ENCODE measurements around the gene METTL13. TPM values are rescaled to one million over a fixed set of nuclear protein-coding genes. Genes with fewer than 3 reads are reported as not detected.

METTL13 gene
- polyA plus RNA-seq, 1 donor from 2014 or later, result 8.4 TPM

DNA sequence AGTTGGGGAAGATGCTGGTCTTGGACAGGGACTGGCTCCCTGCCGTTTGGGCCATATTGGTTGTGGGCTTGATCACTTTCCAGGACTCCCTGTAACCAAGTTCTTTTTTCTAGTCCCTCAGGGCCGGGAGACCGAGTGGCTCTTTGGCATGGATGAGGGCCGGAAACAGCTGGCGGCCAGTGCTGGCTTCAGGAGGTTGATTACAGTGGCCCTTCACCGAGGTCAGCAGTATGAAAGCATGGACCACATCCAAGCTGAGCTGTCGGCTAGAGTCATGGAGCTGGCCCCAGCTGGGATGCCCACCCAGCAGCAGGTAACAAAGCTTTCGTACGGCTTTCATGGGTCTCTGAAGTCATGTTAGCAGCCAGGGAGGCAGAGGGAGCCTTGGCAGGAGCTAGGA, 4.3 kb downstream of the METTL13 start:
- H3K4me3 ChIP-seq (ENCODE audit: low read length), result no peak overlapping the region
- H3K79me2 ChIP-seq (replicated peaks; ENCODE audit: insufficient read depth, low read length), result peaks cover 20% of the 10 kb centered on the region
- no peak overlapping the region for H2AFZ ChIP-seq (ENCODE audit: low read depth, low read length)
- peaks cover 9% of the 10 kb centered on the region for H3K36me3 ChIP-seq (ENCODE audit: insufficient read depth, low read length)
- H3K27ac ChIP-seq (ENCODE audit: low read length), result no peak overlapping the region
- no peaks in the 10 kb centered on the region for H4K20me1 ChIP-seq (ENCODE audit: insufficient read depth)
- no peaks in the 10 kb centered on the region for H3F3A ChIP-seq (ENCODE audit: insufficient read depth, low read length, poor library complexity, severe bottlenecking)
- no peak overlapping the region for H3K9ac ChIP-seq (ENCODE audit: low read length)
- H3K4me2 ChIP-seq (ENCODE audit: low read length), result no peak overlapping the region
- H3K9me3 ChIP-seq (ENCODE audit: low read length), result no peaks in the 10 kb centered on the region
- H3K27me3 ChIP-seq (ENCODE audit: insufficient read depth, low read depth, low read length), result no peaks in the 10 kb centered on the region
- TF ChIP-seq, protein P1, sequence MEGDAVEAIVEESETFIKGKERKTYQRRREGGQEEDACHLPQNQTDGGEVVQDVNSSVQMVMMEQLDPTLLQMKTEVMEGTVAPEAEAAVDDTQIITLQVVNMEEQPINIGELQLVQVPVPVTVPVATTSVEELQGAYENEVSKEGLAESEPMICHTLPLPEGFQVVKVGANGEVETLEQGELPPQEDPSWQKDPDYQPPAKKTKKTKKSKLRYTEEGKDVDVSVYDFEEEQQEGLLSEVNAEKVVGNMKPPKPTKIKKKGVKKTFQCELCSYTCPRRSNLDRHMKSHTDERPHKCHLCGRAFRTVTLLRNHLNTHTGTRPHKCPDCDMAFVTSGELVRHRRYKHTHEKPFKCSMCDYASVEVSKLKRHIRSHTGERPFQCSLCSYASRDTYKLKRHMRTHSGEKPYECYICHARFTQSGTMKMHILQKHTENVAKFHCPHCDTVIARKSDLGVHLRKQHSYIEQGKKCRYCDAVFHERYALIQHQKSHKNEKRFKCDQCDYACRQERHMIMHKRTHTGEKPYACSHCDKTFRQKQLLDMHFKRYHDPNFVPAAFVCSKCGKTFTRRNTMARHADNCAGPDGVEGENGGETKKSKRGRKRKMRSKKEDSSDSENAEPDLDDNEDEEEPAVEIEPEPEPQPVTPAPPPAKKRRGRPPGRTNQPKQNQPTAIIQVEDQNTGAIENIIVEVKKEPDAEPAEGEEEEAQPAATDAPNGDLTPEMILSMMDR (IDR thresholded peaks at IDR 0.05; ENCODE audit: poor library complexity, severe bottlenecking), result no peak
- TF ChIP-seq, protein P2, sequence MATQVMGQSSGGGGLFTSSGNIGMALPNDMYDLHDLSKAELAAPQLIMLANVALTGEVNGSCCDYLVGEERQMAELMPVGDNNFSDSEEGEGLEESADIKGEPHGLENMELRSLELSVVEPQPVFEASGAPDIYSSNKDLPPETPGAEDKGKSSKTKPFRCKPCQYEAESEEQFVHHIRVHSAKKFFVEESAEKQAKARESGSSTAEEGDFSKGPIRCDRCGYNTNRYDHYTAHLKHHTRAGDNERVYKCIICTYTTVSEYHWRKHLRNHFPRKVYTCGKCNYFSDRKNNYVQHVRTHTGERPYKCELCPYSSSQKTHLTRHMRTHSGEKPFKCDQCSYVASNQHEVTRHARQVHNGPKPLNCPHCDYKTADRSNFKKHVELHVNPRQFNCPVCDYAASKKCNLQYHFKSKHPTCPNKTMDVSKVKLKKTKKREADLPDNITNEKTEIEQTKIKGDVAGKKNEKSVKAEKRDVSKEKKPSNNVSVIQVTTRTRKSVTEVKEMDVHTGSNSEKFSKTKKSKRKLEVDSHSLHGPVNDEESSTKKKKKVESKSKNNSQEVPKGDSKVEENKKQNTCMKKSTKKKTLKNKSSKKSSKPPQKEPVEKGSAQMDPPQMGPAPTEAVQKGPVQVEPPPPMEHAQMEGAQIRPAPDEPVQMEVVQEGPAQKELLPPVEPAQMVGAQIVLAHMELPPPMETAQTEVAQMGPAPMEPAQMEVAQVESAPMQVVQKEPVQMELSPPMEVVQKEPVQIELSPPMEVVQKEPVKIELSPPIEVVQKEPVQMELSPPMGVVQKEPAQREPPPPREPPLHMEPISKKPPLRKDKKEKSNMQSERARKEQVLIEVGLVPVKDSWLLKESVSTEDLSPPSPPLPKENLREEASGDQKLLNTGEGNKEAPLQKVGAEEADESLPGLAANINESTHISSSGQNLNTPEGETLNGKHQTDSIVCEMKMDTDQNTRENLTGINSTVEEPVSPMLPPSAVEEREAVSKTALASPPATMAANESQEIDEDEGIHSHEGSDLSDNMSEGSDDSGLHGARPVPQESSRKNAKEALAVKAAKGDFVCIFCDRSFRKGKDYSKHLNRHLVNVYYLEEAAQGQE (IDR thresholded peaks at IDR 0.05; ENCODE audit: borderline replicate concordance), result no peak
- no peak for TF ChIP-seq MXI1 (conservative IDR thresholded peaks at IDR 0.05; ENCODE audit: poor library complexity, severe bottlenecking)
- TF ChIP-seq EP300 (conservative IDR thresholded peaks at IDR 0.05; ENCODE audit: poor library complexity, severe bottlenecking), result no peak
- no peak for TF ChIP-seq SMC3 (conservative IDR thresholded peaks at IDR 0.05; ENCODE audit: poor library complexity)
- no peak for TF ChIP-seq POLR2AphosphoS5 (IDR thresholded peaks at IDR 0.05)
- TF ChIP-seq EZH2 (IDR thresholded peaks at IDR 0.05; ENCODE audit: borderline replicate concordance, insufficient read depth, low read length, poor library complexity, severe bottlenecking), result no peak
- TF ChIP-seq RAD21 (conservative IDR thresholded peaks at IDR 0.05), result no peak
- TF ChIP-seq TAF1 (IDR thresholded peaks at IDR 0.05; ENCODE audit: low read depth), result no peak
- H3K9me2 ChIP-seq (ENCODE audit: insufficient read depth, low read length), result no peaks in the 10 kb centered on the region

DNA sequence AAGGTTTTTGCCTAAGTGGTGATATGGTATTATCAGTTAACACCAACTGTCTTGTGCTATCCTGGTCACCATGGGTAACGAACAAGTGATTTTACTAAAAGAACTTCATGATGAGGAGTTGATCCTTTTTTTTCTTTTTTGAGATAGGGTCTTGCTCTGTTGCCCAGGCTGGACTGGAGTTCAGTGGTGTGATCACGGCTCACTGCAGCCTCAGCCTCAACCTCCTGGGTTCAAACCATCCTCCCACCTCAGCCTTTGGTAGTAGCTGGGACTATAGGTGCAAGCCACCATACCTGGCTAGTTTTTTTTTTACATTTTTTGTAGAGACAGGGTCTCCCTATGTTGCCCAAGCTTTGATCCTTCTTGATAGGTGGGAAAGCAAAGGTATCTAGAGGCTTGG, 5.1 kb downstream of the METTL13 start:
- H3K27me3 ChIP-seq (ENCODE audit: insufficient read depth, low read depth, low read length), result no peaks in the 10 kb centered on the region
- no peaks in the 10 kb centered on the region for H3K9me3 ChIP-seq (ENCODE audit: low read length)
- TF ChIP-seq TAF1 (IDR thresholded peaks at IDR 0.05; ENCODE audit: low read depth) (no peak), SMC3 (conservative IDR thresholded peaks at IDR 0.05; ENCODE audit: poor library complexity) (no peak), EP300 (conservative IDR thresholded peaks at IDR 0.05; ENCODE audit: poor library complexity, severe bottlenecking) (no peak), RAD21 (conservative IDR thresholded peaks at IDR 0.05) (no peak)
- TF ChIP-seq, protein P1 (IDR thresholded peaks at IDR 0.05; ENCODE audit: poor library complexity, severe bottlenecking), result no peak
- no peaks in the 10 kb centered on the region for H3F3A ChIP-seq (ENCODE audit: insufficient read depth, low read length, poor library complexity, severe bottlenecking)
- no peak overlapping the region for H3K9ac ChIP-seq (ENCODE audit: low read length)
- no peak overlapping the region for H3K27ac ChIP-seq (ENCODE audit: low read length)
- H3K4me2 ChIP-seq (ENCODE audit: low read length), result no peak overlapping the region
- H3K79me2 ChIP-seq (replicated peaks; ENCODE audit: insufficient read depth, low read length), result peaks cover 20% of the 10 kb centered on the region
- H3K9me2 ChIP-seq (ENCODE audit: insufficient read depth, low read length), result no peaks in the 10 kb centered on the region
- no peak overlapping the region for H2AFZ ChIP-seq (ENCODE audit: low read depth, low read length)
- H3K4me3 ChIP-seq (ENCODE audit: low read length), result no peak overlapping the region
- H3K36me3 ChIP-seq (ENCODE audit: insufficient read depth, low read length), result peaks cover 9% of the 10 kb centered on the region
- H4K20me1 ChIP-seq (ENCODE audit: insufficient read depth), result no peaks in the 10 kb centered on the region

Data from neural cell (in vitro differentiated cells).